ENCODE data around the gene CMTM4.

GRCh38 chr16:66652661-66653360, 43.7 kb downstream of the CMTM4 start:
- TF ChIP-seq CTCF (conservative IDR thresholded peaks at IDR 0.05; ENCODE audit: low read length) (no peak), EZH2phosphoT487 (IDR thresholded peaks at IDR 0.05; ENCODE audit: borderline replicate concordance) (no peak)
